Neural cell (in vitro differentiated cells): ENCODE data around the gene PWWP2A.

ENCODE experiments used
- CTCF ChIP-seq: fragments of 450-650 bp; IDR thresholded peaks from 2 replicates; pipeline ENCODE4 v1.5.1; 2014; ENCODE audit warnings: antibody characterized with exemption, mild to moderate bottlenecking, moderate library complexity; ENCODE audit not compliant: poor library complexity, severe bottlenecking
- EP300 ChIP-seq: fragments of 450-650 bp; conservative IDR thresholded peaks from 2 replicates; pipeline ENCODE4 v1.6.1; 2014; ENCODE audit warnings: antibody characterized with exemption, mild to moderate bottlenecking, moderate library complexity; ENCODE audit not compliant: poor library complexity, severe bottlenecking
- POLR2AphosphoS5 ChIP-seq: IDR thresholded peaks from 2 replicates; pipeline ENCODE4 v1.6.1; 2012

GRCh38 chr5:160166973-160167623 lies 47.8 kb upstream of the PWWP2A start:
- no peak for TF ChIP-seq CTCF
- no peak for TF ChIP-seq EP300
- no peak for TF ChIP-seq POLR2AphosphoS5
